Measurements from ENCODE around the gene TAS1R1.

Gene TAS1R1

DNA sequence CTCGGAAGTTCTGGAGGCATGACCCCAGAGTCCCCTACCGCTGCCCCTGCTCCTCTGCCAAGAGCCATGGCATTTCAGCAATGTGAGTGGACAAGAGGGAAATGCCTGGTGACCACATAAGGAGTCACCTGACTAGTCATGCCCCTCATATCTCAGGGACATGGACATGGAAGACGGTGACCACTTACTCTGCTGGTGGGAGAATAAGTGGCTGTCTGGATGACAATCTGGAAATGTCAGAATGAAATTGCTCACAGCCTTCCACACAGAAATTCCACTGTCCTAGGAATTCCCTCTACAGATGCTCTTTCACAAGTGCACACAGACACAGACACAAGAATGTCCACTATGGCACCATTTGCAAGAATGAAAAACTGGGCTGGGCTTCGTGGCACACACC lies 39.3 kb upstream of the TAS1R1 start:
- DNase-seq (ENCODE audit: low read depth), result no peak
- TF ChIP-seq POLR2A (IDR thresholded peaks at IDR 0.05; ENCODE audit: extremely low read depth, insufficient read length) (no peak), MYC (IDR thresholded peaks at IDR 0.05; ENCODE audit: low read depth, low read length) (no peak)
- TF ChIP-seq, protein P1, sequence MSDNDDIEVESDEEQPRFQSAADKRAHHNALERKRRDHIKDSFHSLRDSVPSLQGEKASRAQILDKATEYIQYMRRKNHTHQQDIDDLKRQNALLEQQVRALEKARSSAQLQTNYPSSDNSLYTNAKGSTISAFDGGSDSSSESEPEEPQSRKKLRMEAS (IDR thresholded peaks at IDR 0.05; ENCODE audit: low read depth, low read length), result no peak
- TF ChIP-seq, protein P2, sequence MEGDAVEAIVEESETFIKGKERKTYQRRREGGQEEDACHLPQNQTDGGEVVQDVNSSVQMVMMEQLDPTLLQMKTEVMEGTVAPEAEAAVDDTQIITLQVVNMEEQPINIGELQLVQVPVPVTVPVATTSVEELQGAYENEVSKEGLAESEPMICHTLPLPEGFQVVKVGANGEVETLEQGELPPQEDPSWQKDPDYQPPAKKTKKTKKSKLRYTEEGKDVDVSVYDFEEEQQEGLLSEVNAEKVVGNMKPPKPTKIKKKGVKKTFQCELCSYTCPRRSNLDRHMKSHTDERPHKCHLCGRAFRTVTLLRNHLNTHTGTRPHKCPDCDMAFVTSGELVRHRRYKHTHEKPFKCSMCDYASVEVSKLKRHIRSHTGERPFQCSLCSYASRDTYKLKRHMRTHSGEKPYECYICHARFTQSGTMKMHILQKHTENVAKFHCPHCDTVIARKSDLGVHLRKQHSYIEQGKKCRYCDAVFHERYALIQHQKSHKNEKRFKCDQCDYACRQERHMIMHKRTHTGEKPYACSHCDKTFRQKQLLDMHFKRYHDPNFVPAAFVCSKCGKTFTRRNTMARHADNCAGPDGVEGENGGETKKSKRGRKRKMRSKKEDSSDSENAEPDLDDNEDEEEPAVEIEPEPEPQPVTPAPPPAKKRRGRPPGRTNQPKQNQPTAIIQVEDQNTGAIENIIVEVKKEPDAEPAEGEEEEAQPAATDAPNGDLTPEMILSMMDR (IDR thresholded peaks at IDR 0.05; ENCODE audit: low read depth, low read length), result no peak
- H3K4me3 ChIP-seq (ENCODE audit: low read depth, low read length), result no peak overlapping the region

DNA sequence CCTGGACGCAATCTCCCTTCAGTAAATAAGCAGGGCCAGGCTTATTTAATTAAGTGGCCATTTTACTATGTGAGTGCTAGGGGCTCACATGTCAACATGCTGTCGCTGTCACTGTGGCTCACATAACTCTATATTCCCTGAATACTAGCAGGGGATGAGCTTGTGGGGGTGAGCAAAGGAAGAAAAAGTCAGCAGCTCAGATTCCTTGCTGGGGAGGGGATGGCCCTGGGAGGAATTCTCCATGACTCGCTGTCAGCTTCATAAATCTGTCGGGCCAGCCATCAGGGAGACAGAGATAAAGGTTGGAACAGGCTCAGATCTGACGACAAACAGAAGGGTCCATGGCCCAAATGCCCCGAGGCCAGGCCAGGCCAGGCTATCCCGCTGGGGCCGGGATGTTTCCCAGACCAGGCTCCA lies 37.7 kb upstream of the TAS1R1 start:
- DNase-seq (ENCODE audit: low read depth), result no peak
- TF ChIP-seq POLR2A (IDR thresholded peaks at IDR 0.05; ENCODE audit: extremely low read depth, insufficient read length), result no peak
- no peak for TF ChIP-seq MYC (IDR thresholded peaks at IDR 0.05; ENCODE audit: low read depth, low read length)
- TF ChIP-seq, protein P1 (IDR thresholded peaks at IDR 0.05; ENCODE audit: low read depth, low read length), result no peak
- TF ChIP-seq, protein P2 (IDR thresholded peaks at IDR 0.05; ENCODE audit: low read depth, low read length), result no peak
- H3K4me3 ChIP-seq (ENCODE audit: low read depth, low read length), result no peak overlapping the region

DNA sequence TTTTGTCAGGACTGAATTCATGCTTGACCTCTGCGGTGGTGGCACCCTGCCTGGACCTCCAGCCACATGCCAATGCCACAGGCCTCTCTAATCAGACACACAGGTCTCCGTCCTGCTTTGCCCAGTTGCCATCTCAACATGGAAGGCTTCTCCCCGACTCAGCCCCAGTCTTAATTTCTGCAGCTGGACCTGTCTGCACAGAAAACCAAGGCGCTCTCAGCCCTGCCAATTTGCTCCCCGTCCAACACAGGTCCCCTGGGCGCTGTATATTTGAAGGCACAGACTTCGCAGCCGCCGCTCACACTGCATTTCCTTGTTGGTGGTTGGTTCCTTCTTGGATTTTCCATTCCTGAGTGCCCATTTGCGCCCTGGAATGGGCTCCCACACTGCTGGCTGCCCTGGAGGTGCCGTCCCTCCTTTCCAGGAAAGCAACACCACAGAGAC lies 35.6 kb upstream of the TAS1R1 start:
- TF ChIP-seq MYC (IDR thresholded peaks at IDR 0.05; ENCODE audit: low read depth, low read length) (0 out of 2 replicates have a peak, but pooled peaks have one; percentile 7), POLR2A (IDR thresholded peaks at IDR 0.05; ENCODE audit: extremely low read depth, insufficient read length) (no peak)
- H3K4me3 ChIP-seq (ENCODE audit: low read depth, low read length), result peak overlapping the region; percentile 38
- peak; percentile 90 for DNase-seq (ENCODE audit: low read depth)

DNA sequence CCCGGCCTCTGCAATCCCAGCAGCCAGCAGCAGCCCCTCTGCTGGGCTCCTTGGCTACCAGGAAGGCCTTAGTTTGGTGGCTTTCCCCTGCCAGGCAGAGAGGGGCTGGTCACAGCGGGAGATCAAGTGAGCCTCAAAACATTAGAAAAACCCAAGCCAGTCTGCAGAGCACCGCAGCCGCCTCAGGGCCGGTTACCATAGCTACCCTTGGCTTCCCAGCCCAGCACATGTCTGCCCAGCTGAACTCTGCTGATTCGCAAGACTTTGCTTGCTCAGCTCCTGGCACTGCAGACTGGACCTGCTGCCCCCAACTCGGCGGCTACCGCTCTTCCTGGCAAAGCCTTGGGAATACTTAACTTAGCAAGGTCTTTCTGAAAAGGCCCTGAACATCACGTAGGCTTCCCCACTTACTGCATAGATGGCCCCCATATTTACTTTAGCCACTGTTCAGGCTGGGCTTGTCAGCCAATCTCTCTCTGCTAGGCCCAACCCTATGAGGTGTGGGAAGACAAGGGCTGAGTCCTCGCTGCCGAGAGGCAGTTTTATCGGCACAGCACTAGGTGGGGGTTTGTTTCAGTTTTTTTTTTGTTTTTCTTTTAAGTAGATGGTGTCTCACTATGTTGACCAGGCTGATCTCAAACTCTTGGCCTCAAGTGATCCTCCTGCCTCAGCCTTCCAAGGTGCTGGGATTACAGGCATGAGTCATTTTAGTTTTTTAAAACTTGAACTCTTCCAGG lies 35.0 kb upstream of the TAS1R1 start:
- H3K4me3 ChIP-seq (ENCODE audit: low read depth, low read length), result peak overlapping the region; percentile 38
- TF ChIP-seq, protein P2 (IDR thresholded peaks at IDR 0.05; ENCODE audit: low read depth, low read length), result no peak
- 0 out of 2 replicates have a peak, but pooled peaks have one; percentile 4 for TF ChIP-seq MYC (IDR thresholded peaks at IDR 0.05; ENCODE audit: low read depth, low read length)
- TF ChIP-seq, protein P1 (IDR thresholded peaks at IDR 0.05; ENCODE audit: low read depth, low read length), result peak; percentile 82
- peak; percentile 95 for DNase-seq (ENCODE audit: low read depth)

DNA sequence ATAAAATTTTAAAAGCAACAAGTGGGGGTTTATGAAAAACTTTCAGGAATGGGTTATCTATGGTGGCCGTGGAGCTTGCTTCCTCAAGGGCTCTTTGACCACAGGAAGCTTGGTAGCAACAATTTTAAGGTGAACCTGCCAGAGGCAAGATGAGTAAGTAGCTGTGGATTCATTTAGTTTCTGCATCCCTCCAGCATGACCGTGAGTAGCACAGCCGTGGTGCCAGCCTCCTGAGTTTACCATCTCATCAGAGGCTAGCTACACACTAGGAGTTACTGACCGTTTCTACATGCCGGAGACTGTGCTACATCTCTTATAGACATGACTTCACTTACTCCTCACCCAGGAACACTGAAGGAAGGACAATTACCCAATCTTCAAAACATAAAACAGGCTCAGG lies 33.6 kb upstream of the TAS1R1 start:
- no peak overlapping the region for H3K4me3 ChIP-seq (ENCODE audit: low read depth, low read length)
- TF ChIP-seq POLR2A (IDR thresholded peaks at IDR 0.05; ENCODE audit: extremely low read depth, insufficient read length) (no peak), MYC (IDR thresholded peaks at IDR 0.05; ENCODE audit: low read depth, low read length) (no peak)
- TF ChIP-seq, protein P1 (IDR thresholded peaks at IDR 0.05; ENCODE audit: low read depth, low read length), result no peak
- TF ChIP-seq, protein P2 (IDR thresholded peaks at IDR 0.05; ENCODE audit: low read depth, low read length), result no peak
- peak; percentile 53 for DNase-seq (ENCODE audit: low read depth)

DNA sequence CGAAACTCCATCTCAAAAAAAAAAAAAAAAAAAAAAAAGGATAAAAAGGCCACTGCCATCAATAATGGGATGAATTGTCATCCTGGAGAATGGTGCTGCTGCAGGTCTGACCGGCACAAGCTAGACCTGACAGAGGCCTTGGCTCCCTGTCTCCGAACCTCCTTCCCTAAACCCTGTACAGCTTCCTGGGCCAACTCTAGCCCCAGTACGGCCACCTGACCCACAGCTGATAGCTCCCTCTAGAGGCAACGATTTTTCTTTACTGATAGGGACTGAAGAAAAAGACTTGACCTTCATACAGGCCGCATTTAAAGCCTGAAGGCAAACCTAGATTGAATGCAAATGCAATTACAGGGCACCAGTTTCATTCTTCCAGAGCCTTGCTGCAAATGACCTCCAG lies 31.5 kb upstream of the TAS1R1 start:
- no peak for TF ChIP-seq MYC (IDR thresholded peaks at IDR 0.05; ENCODE audit: low read depth, low read length)
- TF ChIP-seq, protein P2 (IDR thresholded peaks at IDR 0.05; ENCODE audit: low read depth, low read length), result peak; percentile 58
- peak; percentile 70 for DNase-seq (ENCODE audit: low read depth)
- H3K4me3 ChIP-seq (ENCODE audit: low read depth, low read length), result no peak overlapping the region

Data from NB4 (cell line).